Measurements from ENCODE around the gene COMMD3. TPM values are rescaled to one million over a fixed set of nuclear protein-coding genes. Genes with fewer than 3 reads are reported as not detected.

Gene COMMD3
- total RNA-seq, 1 experiment from 2014 or later = 2.6 TPM

DNA sequence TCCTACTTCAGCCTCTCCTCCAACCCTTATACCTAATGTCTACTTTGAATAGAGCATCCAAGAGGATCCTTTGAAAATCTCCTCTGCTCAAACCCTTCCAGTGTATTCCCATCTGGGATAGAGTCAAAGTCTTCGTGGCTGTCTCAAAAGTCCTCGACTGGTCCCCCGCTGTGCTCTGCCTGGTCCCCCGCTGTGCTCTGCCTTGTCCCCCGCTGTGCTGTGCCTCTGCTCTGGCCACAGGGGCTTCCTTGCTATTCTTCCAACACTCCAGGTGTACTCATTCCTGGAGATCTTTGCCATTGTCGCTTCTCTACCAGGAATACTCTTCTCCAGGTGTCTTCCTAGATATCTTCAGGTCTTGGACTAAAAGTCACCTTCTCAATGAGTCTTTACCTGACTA, 36.1 kb upstream of the COMMD3 start:
- Mint-ChIP-seq H3K4me3 (no peak overlapping the region), H3K36me3 (no peaks in the 10 kb centered on the region), H3K4me1 (peaks cover 34% of the 10 kb centered on the region), H3K27me3 (ENCODE audit: low read depth) (no peaks in the 10 kb centered on the region; the same call in 1 of the 2 replicates), H3K27ac (no peak overlapping the region), H3K9me3 (no peaks in the 10 kb centered on the region)
- no peak; the same call in 1 of the 2 replicates for ATAC-seq
- ChIA-PET POLR2A (no interaction called here), CTCF (interaction anchor here (1.6 kb wide), 1 partner anchor 36 kb away, joined by 3 read pairs; no protein-coding TSS in a partner anchor)
- peak; percentile 24 for DNase-seq (ENCODE audit: low spot score)
- TF ChIP-seq, protein P1, sequence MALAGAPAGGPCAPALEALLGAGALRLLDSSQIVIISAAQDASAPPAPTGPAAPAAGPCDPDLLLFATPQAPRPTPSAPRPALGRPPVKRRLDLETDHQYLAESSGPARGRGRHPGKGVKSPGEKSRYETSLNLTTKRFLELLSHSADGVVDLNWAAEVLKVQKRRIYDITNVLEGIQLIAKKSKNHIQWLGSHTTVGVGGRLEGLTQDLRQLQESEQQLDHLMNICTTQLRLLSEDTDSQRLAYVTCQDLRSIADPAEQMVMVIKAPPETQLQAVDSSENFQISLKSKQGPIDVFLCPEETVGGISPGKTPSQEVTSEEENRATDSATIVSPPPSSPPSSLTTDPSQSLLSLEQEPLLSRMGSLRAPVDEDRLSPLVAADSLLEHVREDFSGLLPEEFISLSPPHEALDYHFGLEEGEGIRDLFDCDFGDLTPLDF (CRISPR knock-in tag; IDR thresholded peaks at IDR 0.05) = no peak
- TF ChIP-seq JAZF1 (CRISPR knock-in tag; IDR thresholded peaks at IDR 0.05) = no peak
- no peak for TF ChIP-seq NFYB (CRISPR knock-in tag; conservative IDR thresholded peaks at IDR 0.05; ENCODE audit: low read depth)
- TF ChIP-seq, protein P2, sequence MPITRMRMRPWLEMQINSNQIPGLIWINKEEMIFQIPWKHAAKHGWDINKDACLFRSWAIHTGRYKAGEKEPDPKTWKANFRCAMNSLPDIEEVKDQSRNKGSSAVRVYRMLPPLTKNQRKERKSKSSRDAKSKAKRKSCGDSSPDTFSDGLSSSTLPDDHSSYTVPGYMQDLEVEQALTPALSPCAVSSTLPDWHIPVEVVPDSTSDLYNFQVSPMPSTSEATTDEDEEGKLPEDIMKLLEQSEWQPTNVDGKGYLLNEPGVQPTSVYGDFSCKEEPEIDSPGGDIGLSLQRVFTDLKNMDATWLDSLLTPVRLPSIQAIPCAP (CRISPR knock-in tag; IDR thresholded peaks at IDR 0.05) = no peak
- TF ChIP-seq CREM (CRISPR knock-in tag; IDR thresholded peaks at IDR 0.05) = no peak
- TF ChIP-seq ZNF423 (CRISPR knock-in tag; IDR thresholded peaks at IDR 0.05) = peak; percentile 100
- TF ChIP-seq CREB1 (CRISPR knock-in tag; IDR thresholded peaks at IDR 0.05) = no peak
- TF ChIP-seq, protein P3, sequence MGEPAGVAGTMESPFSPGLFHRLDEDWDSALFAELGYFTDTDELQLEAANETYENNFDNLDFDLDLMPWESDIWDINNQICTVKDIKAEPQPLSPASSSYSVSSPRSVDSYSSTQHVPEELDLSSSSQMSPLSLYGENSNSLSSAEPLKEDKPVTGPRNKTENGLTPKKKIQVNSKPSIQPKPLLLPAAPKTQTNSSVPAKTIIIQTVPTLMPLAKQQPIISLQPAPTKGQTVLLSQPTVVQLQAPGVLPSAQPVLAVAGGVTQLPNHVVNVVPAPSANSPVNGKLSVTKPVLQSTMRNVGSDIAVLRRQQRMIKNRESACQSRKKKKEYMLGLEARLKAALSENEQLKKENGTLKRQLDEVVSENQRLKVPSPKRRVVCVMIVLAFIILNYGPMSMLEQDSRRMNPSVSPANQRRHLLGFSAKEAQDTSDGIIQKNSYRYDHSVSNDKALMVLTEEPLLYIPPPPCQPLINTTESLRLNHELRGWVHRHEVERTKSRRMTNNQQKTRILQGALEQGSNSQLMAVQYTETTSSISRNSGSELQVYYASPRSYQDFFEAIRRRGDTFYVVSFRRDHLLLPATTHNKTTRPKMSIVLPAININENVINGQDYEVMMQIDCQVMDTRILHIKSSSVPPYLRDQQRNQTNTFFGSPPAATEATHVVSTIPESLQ (CRISPR knock-in tag; IDR thresholded peaks at IDR 0.05) = no peak
- no peak for TF ChIP-seq NFE2L1 (CRISPR knock-in tag; IDR thresholded peaks at IDR 0.05)
- TF ChIP-seq, protein P4, sequence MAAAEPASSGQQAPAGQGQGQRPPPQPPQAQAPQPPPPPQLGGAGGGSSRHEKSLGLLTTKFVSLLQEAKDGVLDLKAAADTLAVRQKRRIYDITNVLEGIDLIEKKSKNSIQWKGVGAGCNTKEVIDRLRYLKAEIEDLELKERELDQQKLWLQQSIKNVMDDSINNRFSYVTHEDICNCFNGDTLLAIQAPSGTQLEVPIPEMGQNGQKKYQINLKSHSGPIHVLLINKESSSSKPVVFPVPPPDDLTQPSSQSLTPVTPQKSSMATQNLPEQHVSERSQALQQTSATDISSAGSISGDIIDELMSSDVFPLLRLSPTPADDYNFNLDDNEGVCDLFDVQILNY (CRISPR knock-in tag; IDR thresholded peaks at IDR 0.05) = no peak
- no peak for TF ChIP-seq ZNF512 (CRISPR knock-in tag; IDR thresholded peaks at IDR 0.05; ENCODE audit: borderline replicate concordance)
- TF ChIP-seq MAX (CRISPR knock-in tag; IDR thresholded peaks at IDR 0.05) = no peak
- TF ChIP-seq, protein P5, sequence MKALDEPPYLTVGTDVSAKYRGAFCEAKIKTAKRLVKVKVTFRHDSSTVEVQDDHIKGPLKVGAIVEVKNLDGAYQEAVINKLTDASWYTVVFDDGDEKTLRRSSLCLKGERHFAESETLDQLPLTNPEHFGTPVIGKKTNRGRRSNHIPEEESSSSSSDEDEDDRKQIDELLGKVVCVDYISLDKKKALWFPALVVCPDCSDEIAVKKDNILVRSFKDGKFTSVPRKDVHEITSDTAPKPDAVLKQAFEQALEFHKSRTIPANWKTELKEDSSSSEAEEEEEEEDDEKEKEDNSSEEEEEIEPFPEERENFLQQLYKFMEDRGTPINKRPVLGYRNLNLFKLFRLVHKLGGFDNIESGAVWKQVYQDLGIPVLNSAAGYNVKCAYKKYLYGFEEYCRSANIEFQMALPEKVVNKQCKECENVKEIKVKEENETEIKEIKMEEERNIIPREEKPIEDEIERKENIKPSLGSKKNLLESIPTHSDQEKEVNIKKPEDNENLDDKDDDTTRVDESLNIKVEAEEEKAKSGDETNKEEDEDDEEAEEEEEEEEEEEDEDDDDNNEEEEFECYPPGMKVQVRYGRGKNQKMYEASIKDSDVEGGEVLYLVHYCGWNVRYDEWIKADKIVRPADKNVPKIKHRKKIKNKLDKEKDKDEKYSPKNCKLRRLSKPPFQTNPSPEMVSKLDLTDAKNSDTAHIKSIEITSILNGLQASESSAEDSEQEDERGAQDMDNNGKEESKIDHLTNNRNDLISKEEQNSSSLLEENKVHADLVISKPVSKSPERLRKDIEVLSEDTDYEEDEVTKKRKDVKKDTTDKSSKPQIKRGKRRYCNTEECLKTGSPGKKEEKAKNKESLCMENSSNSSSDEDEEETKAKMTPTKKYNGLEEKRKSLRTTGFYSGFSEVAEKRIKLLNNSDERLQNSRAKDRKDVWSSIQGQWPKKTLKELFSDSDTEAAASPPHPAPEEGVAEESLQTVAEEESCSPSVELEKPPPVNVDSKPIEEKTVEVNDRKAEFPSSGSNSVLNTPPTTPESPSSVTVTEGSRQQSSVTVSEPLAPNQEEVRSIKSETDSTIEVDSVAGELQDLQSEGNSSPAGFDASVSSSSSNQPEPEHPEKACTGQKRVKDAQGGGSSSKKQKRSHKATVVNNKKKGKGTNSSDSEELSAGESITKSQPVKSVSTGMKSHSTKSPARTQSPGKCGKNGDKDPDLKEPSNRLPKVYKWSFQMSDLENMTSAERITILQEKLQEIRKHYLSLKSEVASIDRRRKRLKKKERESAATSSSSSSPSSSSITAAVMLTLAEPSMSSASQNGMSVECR (CRISPR knock-in tag; IDR thresholded peaks at IDR 0.05; ENCODE audit: borderline replicate concordance) = no peak
- no peak for TF ChIP-seq SP1 (CRISPR knock-in tag; conservative IDR thresholded peaks at IDR 0.05)
- TF ChIP-seq ZSCAN18 (CRISPR knock-in tag; IDR thresholded peaks at IDR 0.05) = peak; percentile 79; the same call in 1 of the 2 replicates
- TF ChIP-seq PRRX2 (CRISPR knock-in tag; IDR thresholded peaks at IDR 0.05) = 0 out of 2 replicates have a peak, but pooled peaks have one; percentile 34
- no peak for TF ChIP-seq TP53 (CRISPR knock-in tag; IDR thresholded peaks at IDR 0.05)
- TF ChIP-seq, protein P6, sequence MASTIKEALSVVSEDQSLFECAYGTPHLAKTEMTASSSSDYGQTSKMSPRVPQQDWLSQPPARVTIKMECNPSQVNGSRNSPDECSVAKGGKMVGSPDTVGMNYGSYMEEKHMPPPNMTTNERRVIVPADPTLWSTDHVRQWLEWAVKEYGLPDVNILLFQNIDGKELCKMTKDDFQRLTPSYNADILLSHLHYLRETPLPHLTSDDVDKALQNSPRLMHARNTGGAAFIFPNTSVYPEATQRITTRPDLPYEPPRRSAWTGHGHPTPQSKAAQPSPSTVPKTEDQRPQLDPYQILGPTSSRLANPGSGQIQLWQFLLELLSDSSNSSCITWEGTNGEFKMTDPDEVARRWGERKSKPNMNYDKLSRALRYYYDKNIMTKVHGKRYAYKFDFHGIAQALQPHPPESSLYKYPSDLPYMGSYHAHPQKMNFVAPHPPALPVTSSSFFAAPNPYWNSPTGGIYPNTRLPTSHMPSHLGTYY (CRISPR knock-in tag; IDR thresholded peaks at IDR 0.05) = 0 out of 2 replicates have a peak, but pooled peaks have one; percentile 64
- TF ChIP-seq ESRRA (CRISPR knock-in tag; IDR thresholded peaks at IDR 0.05; ENCODE audit: borderline replicate concordance) = no peak
- TF ChIP-seq, protein P7, sequence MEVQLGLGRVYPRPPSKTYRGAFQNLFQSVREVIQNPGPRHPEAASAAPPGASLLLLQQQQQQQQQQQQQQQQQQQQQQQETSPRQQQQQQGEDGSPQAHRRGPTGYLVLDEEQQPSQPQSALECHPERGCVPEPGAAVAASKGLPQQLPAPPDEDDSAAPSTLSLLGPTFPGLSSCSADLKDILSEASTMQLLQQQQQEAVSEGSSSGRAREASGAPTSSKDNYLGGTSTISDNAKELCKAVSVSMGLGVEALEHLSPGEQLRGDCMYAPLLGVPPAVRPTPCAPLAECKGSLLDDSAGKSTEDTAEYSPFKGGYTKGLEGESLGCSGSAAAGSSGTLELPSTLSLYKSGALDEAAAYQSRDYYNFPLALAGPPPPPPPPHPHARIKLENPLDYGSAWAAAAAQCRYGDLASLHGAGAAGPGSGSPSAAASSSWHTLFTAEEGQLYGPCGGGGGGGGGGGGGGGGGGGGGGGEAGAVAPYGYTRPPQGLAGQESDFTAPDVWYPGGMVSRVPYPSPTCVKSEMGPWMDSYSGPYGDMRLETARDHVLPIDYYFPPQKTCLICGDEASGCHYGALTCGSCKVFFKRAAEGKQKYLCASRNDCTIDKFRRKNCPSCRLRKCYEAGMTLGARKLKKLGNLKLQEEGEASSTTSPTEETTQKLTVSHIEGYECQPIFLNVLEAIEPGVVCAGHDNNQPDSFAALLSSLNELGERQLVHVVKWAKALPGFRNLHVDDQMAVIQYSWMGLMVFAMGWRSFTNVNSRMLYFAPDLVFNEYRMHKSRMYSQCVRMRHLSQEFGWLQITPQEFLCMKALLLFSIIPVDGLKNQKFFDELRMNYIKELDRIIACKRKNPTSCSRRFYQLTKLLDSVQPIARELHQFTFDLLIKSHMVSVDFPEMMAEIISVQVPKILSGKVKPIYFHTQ (CRISPR knock-in tag; IDR thresholded peaks at IDR 0.05) = no peak
